Peyer's patch (tissue), 4 donors: ENCODE results near the gene PSMA2.

Source experiments
- CTCF ChIP-seq, 6 experiments: fragments of 450-650 bp in 4 of 6; fragments of 200-600 bp in 2 of 6; sonication (generic) in 1 of 6; IDR thresholded peaks; one replicate each; pipeline ENCODE4 v1.5.1; 2017 to 2019; ENCODE audit warnings: antibody characterized with exemption in 6 of 6, mild to moderate bottlenecking in 3 of 6, moderate library complexity in 1 of 6
- POLR2A ChIP-seq, 2 donors: fragments of 450-650 bp; IDR thresholded peaks; one replicate each; pipeline ENCODE4 v1.5.1; 2017; ENCODE audit warnings: antibody characterized with exemption in 2 of 2, mild to moderate bottlenecking in 2 of 2, moderate library complexity in 2 of 2

GRCh38 chr7:42940985-42941847 lies 9.2 kb upstream of the PSMA2 start:
- TF ChIP-seq CTCF (IDR thresholded peaks at IDR 0.05), result peak; percentile 51 to 89 (median 81)
- no peak for TF ChIP-seq POLR2A (IDR thresholded peaks at IDR 0.05)
